Measurements from ENCODE around the gene SUSD1.

SUSD1 gene

DNA sequence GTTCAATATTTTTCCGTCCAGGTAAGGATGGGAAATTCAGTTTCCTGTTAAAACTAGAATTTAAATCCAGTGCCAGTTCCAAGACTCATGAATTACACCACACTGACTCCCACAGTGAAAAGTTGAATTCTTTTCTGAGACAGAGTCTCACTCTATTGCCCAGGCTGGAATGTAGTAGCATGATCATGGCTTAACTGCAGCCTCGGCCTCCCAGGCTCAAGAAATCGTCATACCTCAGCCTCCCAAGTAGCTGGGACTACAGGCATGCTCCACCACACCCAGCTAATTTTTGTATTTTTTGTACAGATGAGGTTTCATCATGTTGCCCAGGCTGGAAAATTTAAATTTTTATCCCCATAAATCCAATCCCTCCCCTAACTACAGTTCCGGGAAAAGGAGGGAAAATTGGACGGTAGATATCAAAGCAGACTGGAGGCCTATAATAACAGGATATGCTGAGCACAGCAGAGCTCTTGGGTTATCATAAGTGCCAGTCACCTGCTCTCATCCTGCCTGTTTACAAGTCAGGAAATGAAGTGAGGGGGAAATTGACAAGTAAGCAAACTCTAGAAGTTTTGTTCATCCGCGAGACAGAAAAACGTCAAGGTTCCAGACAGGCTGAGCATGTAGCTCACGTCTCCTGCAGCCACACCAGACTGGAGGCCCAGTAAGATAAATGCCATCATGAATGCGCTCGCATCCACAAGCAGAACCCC lies 172.8 kb downstream of the SUSD1 start:
- DNase-seq (ENCODE audit: low read depth, low spot score) = no peak
- H3K4me3 ChIP-seq (ENCODE audit: low read depth, low read length) = no peak overlapping the region
- in situ Hi-C loops (cut with HindIII; ENCODE audit: low sequenced_read_pairs) = no loop called here
- TF ChIP-seq, protein P1, sequence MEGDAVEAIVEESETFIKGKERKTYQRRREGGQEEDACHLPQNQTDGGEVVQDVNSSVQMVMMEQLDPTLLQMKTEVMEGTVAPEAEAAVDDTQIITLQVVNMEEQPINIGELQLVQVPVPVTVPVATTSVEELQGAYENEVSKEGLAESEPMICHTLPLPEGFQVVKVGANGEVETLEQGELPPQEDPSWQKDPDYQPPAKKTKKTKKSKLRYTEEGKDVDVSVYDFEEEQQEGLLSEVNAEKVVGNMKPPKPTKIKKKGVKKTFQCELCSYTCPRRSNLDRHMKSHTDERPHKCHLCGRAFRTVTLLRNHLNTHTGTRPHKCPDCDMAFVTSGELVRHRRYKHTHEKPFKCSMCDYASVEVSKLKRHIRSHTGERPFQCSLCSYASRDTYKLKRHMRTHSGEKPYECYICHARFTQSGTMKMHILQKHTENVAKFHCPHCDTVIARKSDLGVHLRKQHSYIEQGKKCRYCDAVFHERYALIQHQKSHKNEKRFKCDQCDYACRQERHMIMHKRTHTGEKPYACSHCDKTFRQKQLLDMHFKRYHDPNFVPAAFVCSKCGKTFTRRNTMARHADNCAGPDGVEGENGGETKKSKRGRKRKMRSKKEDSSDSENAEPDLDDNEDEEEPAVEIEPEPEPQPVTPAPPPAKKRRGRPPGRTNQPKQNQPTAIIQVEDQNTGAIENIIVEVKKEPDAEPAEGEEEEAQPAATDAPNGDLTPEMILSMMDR (IDR thresholded peaks at IDR 0.05; ENCODE audit: low read depth, low read length) = no peak

DNA sequence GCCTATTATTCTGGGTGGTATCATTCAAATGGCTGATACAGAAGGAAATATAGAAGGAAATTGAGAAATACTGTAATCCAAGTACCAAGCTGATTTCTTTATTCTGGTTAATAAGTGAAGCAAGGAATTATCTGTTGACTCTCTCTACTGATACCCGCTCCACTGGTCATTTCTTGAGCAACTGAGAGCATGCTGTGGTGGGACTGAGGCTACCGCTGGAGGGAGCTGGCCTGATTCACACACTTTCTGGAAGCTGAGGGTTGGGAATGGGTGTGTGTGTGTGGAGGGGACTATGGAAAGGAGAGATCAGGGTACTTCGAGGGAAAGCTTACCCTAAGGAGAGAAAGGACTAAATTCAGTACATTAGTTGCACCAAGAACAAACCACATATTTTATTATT lies 174.4 kb downstream of the SUSD1 start:
- in situ Hi-C loops (cut with HindIII; ENCODE audit: low sequenced_read_pairs) = no loop called here
- DNase-seq (ENCODE audit: low read depth, low spot score) = no peak
- TF ChIP-seq, protein P1 (IDR thresholded peaks at IDR 0.05; ENCODE audit: low read depth, low read length) = no peak
- H3K4me3 ChIP-seq (ENCODE audit: low read depth, low read length) = no peak overlapping the region

DNA sequence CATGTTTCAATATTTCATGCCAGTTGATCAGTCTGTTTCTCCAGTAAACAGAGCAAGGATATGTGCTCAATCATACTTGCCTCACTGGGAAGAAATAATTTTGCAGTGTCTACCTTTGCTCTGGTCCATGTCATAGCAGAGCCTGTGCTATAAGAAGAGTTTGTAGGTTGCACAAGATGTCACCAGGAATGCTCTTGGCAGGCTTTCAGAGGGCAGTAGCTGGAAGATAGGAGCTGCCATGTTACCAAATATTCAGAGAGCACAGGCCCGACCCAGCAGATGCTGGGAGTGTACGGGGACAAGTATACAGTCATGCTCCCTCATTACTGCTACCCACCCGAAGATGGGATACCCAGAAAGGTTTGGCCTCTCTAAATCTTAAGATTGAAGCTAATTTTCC lies 175.8 kb downstream of the SUSD1 start:
- no peak for DNase-seq (ENCODE audit: low read depth, low spot score)
- TF ChIP-seq, protein P1 (IDR thresholded peaks at IDR 0.05; ENCODE audit: low read depth, low read length) = no peak
- in situ Hi-C loops (cut with HindIII; ENCODE audit: low sequenced_read_pairs) = no loop called here
- H3K4me3 ChIP-seq (ENCODE audit: low read depth, low read length) = no peak overlapping the region

GRCh38 chr9:111997831-111998230 lies 177.3 kb downstream of the SUSD1 start:
- in situ Hi-C loops (cut with HindIII; ENCODE audit: low sequenced_read_pairs) = no loop called here
- no peak overlapping the region for H3K4me3 ChIP-seq (ENCODE audit: low read depth, low read length)
- TF ChIP-seq, protein P1 (IDR thresholded peaks at IDR 0.05; ENCODE audit: low read depth, low read length) = no peak
- DNase-seq (ENCODE audit: low read depth, low spot score) = no peak

GRCh38 chr9:111994831-111995458 lies 180.2 kb downstream of the SUSD1 start:
- no peak overlapping the region for H3K4me3 ChIP-seq (ENCODE audit: low read depth, low read length)
- DNase-seq (ENCODE audit: low read depth, low spot score) = no peak
- TF ChIP-seq, protein P1 (IDR thresholded peaks at IDR 0.05; ENCODE audit: low read depth, low read length) = no peak
- in situ Hi-C loops (cut with HindIII; ENCODE audit: low sequenced_read_pairs) = no loop called here

- in situ Hi-C loops (cut with HindIII; ENCODE audit: low sequenced_read_pairs) = no loop called here
- no peak for DNase-seq (ENCODE audit: low read depth, low spot score)
- TF ChIP-seq, protein P1 (IDR thresholded peaks at IDR 0.05; ENCODE audit: low read depth, low read length) = no peak
- H3K4me3 ChIP-seq (ENCODE audit: low read depth, low read length) = no peak overlapping the region
Measured at GRCh38 chr9:111993319-111993718, 181.8 kb downstream of the SUSD1 start.
